GM12872 (cell line): ENCODE measurements around the gene MNS1.

Source experiments
- CTCF ChIP-seq: IDR thresholded peaks from 3 replicates; pipeline ENCODE4 v1.5.1; 2011; ENCODE audit warnings: low read depth, mild to moderate bottlenecking, low read length, moderate library complexity; ENCODE audit not compliant: insufficient read depth

MNS1 gene

GRCh38 chr15:56464893-56465520 lies at the start of gene MNS1:
Gene MNS1 (minus strand): TSS chr15:56465137. CDS start chr15:56464972, 165 bp downstream.
- no peak for TF ChIP-seq CTCF

GRCh38 chr15:56496635-56497034 lies 31.7 kb upstream of the MNS1 start:
- peak; percentile 63 for TF ChIP-seq CTCF

- no peak for TF ChIP-seq CTCF
Measured at GRCh38 chr15:56495533-56495932, 30.6 kb upstream of the MNS1 start.

GRCh38 chr15:56495053-56495452 lies 30.1 kb upstream of the MNS1 start:
- no peak for TF ChIP-seq CTCF

- no peak for TF ChIP-seq CTCF
Measured at GRCh38 chr15:56492791-56493555, 28.0 kb upstream of the MNS1 start.

GRCh38 chr15:56492236-56492635 lies 27.3 kb upstream of the MNS1 start:
- TF ChIP-seq CTCF: no peak

- TF ChIP-seq CTCF: peak; percentile 94
Measured at GRCh38 chr15:56491110-56491722, 26.3 kb upstream of the MNS1 start.
